HepG2 (cell line): ENCODE results near the gene AK3. TPM values are rescaled to one million over a fixed set of nuclear protein-coding genes. Genes with fewer than 3 reads are reported as not detected.

Experiments
- ATAD3A ChIP-seq: sonication (generic); formaldehyde crosslinking; IDR thresholded peaks from 2 replicates; pipeline ENCODE4 v1.4.0; 2020; ENCODE audit warnings: missing genetic modification reagents
- ATF7-NPFF ChIP-seq: sonication (generic); formaldehyde crosslinking; IDR thresholded peaks from 2 replicates; pipeline ENCODE4 v1.8.1; 2023; ENCODE audit warnings: mild to moderate bottlenecking, low read depth, missing genetic modification reagents, moderate library complexity
- BORCS8-MEF2B ChIP-seq: sonication (generic); formaldehyde crosslinking; IDR thresholded peaks from 2 replicates; pipeline ENCODE4 v1.8.0; 2022; ENCODE audit warnings: mild to moderate bottlenecking, missing genetic modification reagents
- HDAC2 ChIP-seq: sonication (generic); formaldehyde crosslinking; IDR thresholded peaks from 2 replicates; pipeline ENCODE4 v1.4.0; 2020; ENCODE audit warnings: missing genetic modification reagents
- KDM5A ChIP-seq: fragments of 200-600 bp; sonication (generic); IDR thresholded peaks from 2 replicates; pipeline ENCODE4 v1.7.0; 2018; ENCODE audit warnings: antibody characterized with exemption, mild to moderate bottlenecking, low read length, borderline replicate concordance
- NCOA2 ChIP-seq: sonication (generic); formaldehyde crosslinking; IDR thresholded peaks from 2 replicates; pipeline ENCODE4 v1.8.0; 2022; ENCODE audit warnings: inconsistent platforms
- SMARCC2 ChIP-seq: fragments of 450-650 bp; IDR thresholded peaks from 2 replicates; pipeline ENCODE4 v1.6.1; 2017; ENCODE audit warnings: antibody characterized with exemption, mild to moderate bottlenecking
- SNRNP70 ChIP-seq: fragments of 200-400 bp; formaldehyde crosslinking; IDR thresholded peaks from 2 replicates; pipeline ENCODE4 v1.6.1; 2017; ENCODE audit warnings: mild to moderate bottlenecking, low read depth, low read length, moderate library complexity
- SYNCRIP ChIP-seq: fragments of 200-400 bp; formaldehyde crosslinking; IDR thresholded peaks from 2 replicates; pipeline ENCODE4 v1.6.1; 2018; ENCODE audit warnings: mild to moderate bottlenecking, low read depth, low read length; ENCODE audit not compliant: insufficient read depth
- WIZ ChIP-seq: sonication (generic); formaldehyde crosslinking; IDR thresholded peaks from 2 replicates; pipeline ENCODE4 v1.5.1; 2020; ENCODE audit warnings: mild to moderate bottlenecking, missing genetic modification reagents
- ZBTB38 ChIP-seq: sonication (generic); formaldehyde crosslinking; IDR thresholded peaks from 2 replicates; pipeline ENCODE4 v1.5.1; 2020; ENCODE audit warnings: mild to moderate bottlenecking, missing genetic modification reagents
- ZKSCAN1 ChIP-seq: fragments of 150-350 bp; IDR thresholded peaks from 2 replicates; pipeline ENCODE4 v1.6.1; 2014; ENCODE audit warnings: low read length
- ZNF180 ChIP-seq: sonication (generic); formaldehyde crosslinking; IDR thresholded peaks from 2 replicates; pipeline ENCODE4 v1.4.0; 2020; ENCODE audit warnings: low read depth, missing genetic modification reagents, borderline replicate concordance
- ZNF552 ChIP-seq: sonication (generic); formaldehyde crosslinking; IDR thresholded peaks from 2 replicates; pipeline ENCODE4 v1.9.0; 2022; ENCODE audit warnings: missing genetic modification reagents, mild to moderate bottlenecking, borderline replicate concordance
- ZNF572 ChIP-seq: sonication (generic); formaldehyde crosslinking; IDR thresholded peaks from 2 replicates; pipeline ENCODE4 v1.5.1; 2020; ENCODE audit warnings: mild to moderate bottlenecking, missing genetic modification reagents
- ZNF605 ChIP-seq: sonication (generic); formaldehyde crosslinking; IDR thresholded peaks from 2 replicates; pipeline ENCODE4 v1.8.0; 2022; ENCODE audit warnings: mild to moderate bottlenecking, missing genetic modification reagents
- ZNF713 ChIP-seq: sonication (generic); formaldehyde crosslinking; IDR thresholded peaks from 2 replicates; pipeline ENCODE4 v1.4.0; 2020; ENCODE audit warnings: mild to moderate bottlenecking, missing genetic modification reagents
- polyA plus RNA-seq, 8 experiments: library from polyadenylated mRNA; depleted of rRNA in 3 of 8; stranded (reverse) in 7 of 8; unstranded in 1 of 8; fragments of >200 nt; fragmentation: Illumina TruSeq in 4 of 8; extraction: Trizol in 4 of 8; gene quantifications; 2 replicates each; pipeline versions ENCODE4 v1.2.1 to v1.2.3, GENCODE V29; 2011 to 2016; ENCODE audit warnings: low read depth in 4 of 8, missing spikeins in 1 of 8, mixed read lengths in 1 of 8; ENCODE audit not compliant: insufficient read depth in 1 of 8
- total RNA-seq, 5 experiments: library from RNA; depleted of rRNA; stranded (reverse); fragments of >200 nt; fragmentation: Illumina TruSeq; extraction: Trizol; gene quantifications; 2 replicates each; pipeline ENCODE4 v1.2.3, GENCODE V29; 2016; ENCODE audit warnings: low read depth in 1 of 5
- TF ChIP-seq, protein P1 (sequence below): sonication (generic); formaldehyde crosslinking; IDR thresholded peaks from 2 replicates; pipeline ENCODE4 v1.9.0; 2021; ENCODE audit warnings: missing genetic modification reagents, mild to moderate bottlenecking, borderline replicate concordance
- TF ChIP-seq, protein P2 (sequence below): IDR thresholded peaks from 2 replicates; pipeline ENCODE4 v1.6.1; 2016; ENCODE audit warnings: low read depth, borderline replicate concordance
- TF ChIP-seq, protein P3 (sequence below), 2 experiments: fragments of 450-650 bp in 1 of 2; sonication (generic) in 1 of 2; formaldehyde crosslinking; IDR thresholded peaks; 2 replicates each; pipeline versions ENCODE4 v1.5.0 to v1.8.0; 2020 to 2022; ENCODE audit warnings: mild to moderate bottlenecking in 1 of 2, missing genetic modification reagents in 1 of 2
- TF ChIP-seq, protein P4 (sequence below): sonication (generic); formaldehyde crosslinking; IDR thresholded peaks from 2 replicates; pipeline ENCODE4 v1.4.0; 2020; ENCODE audit warnings: missing genetic modification reagents, borderline replicate concordance

The AK3 gene
- total and polyA plus RNA-seq, 2 of the 13 experiments (the other 11 are each of a cell fraction or from before 2014, with no cell fraction given) = 76.8 to 109 TPM

DNA sequence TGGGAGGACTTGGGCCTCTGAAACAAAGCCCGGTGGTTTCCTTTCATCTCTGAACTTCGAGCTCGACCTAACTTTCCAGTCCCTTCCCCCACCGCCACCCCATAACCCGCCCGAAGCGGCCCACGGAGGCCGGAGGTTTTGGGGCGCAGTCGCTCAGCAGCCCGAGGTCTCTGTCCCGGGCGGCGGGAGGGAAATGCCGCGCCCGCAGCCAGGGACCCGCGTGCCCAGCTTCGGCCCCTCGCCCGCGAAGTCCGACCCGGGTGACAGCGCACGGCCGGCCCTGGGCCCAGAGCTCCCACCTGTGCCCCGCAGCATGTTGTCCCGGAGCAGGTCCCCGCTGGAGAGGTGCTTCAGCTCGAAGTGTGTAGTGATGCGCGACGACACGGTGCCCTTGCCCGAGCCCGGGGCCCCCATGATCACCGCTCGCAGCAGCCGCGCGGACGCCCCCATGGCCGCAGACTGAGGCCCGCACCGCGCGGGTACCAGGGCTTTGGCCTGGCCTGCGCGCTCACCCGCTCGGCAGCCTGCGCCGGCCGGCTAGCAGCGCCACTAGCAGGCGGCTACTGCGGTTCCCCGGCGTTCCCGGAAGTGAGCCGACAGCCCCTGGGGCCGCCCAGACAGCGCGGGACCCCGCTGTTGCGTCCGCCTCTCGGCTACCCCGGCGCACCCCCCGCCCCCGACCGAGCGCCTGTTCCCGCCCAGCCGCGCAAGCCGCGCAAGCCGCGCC is at the start of gene AK3 (continued):
- TF ChIP-seq, protein P1, sequence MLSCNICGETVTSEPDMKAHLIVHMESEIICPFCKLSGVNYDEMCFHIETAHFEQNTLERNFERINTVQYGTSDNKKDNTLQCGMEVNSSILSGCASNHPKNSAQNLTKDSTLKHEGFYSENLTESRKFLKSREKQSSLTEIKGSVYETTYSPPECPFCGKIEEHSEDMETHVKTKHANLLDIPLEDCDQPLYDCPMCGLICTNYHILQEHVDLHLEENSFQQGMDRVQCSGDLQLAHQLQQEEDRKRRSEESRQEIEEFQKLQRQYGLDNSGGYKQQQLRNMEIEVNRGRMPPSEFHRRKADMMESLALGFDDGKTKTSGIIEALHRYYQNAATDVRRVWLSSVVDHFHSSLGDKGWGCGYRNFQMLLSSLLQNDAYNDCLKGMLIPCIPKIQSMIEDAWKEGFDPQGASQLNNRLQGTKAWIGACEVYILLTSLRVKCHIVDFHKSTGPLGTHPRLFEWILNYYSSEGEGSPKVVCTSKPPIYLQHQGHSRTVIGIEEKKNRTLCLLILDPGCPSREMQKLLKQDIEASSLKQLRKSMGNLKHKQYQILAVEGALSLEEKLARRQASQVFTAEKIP (CRISPR knock-in tag) = no peak
- TF ChIP-seq, protein P2, sequence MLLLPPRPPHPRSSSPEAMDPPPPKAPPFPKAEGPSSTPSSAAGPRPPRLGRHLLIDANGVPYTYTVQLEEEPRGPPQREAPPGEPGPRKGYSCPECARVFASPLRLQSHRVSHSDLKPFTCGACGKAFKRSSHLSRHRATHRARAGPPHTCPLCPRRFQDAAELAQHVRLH (CRISPR knock-in tag) = peak; percentile 65; the same call in 1 of the 2 replicates
- TF ChIP-seq ATF7-NPFF (CRISPR knock-in tag) (peak; percentile 66), ZNF572 (CRISPR knock-in tag) (no peak), ATAD3A (0 out of 2 replicates have a peak, but pooled peaks have one; percentile 15), HDAC2 (CRISPR knock-in tag) (no peak; the same call in 1 of the 2 replicates), NCOA2 (CRISPR knock-in tag) (peak; percentile 48; the same call in 1 of the 2 replicates), ZNF552 (CRISPR knock-in tag) (peak; percentile 83; the same call in 1 of the 2 replicates), KDM5A (no peak; the same call in 1 of the 2 replicates), ZBTB38 (CRISPR knock-in tag) (no peak; the same call in 1 of the 2 replicates), SNRNP70 (no peak), BORCS8-MEF2B (CRISPR knock-in tag) (peak; percentile 58; the same call in 1 of the 2 replicates), ZNF605 (peak; percentile 74), ZKSCAN1 (no peak), WIZ (CRISPR knock-in tag) (no peak), SYNCRIP (no peak), ZNF180 (CRISPR knock-in tag) (0 out of 2 replicates have a peak, but pooled peaks have one; percentile 74), SMARCC2 (no peak), ZNF713 (CRISPR knock-in tag) (peak; percentile 37; the same call in 1 of the 2 replicates)
- TF ChIP-seq, protein P3, sequence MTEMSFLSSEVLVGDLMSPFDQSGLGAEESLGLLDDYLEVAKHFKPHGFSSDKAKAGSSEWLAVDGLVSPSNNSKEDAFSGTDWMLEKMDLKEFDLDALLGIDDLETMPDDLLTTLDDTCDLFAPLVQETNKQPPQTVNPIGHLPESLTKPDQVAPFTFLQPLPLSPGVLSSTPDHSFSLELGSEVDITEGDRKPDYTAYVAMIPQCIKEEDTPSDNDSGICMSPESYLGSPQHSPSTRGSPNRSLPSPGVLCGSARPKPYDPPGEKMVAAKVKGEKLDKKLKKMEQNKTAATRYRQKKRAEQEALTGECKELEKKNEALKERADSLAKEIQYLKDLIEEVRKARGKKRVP (CRISPR knock-in tag; IDR thresholded peaks at IDR 0.05) = peak in 1 of 2 experiments; percentile 27; a peak in 1 of 4 replicates
- TF ChIP-seq, protein P4, sequence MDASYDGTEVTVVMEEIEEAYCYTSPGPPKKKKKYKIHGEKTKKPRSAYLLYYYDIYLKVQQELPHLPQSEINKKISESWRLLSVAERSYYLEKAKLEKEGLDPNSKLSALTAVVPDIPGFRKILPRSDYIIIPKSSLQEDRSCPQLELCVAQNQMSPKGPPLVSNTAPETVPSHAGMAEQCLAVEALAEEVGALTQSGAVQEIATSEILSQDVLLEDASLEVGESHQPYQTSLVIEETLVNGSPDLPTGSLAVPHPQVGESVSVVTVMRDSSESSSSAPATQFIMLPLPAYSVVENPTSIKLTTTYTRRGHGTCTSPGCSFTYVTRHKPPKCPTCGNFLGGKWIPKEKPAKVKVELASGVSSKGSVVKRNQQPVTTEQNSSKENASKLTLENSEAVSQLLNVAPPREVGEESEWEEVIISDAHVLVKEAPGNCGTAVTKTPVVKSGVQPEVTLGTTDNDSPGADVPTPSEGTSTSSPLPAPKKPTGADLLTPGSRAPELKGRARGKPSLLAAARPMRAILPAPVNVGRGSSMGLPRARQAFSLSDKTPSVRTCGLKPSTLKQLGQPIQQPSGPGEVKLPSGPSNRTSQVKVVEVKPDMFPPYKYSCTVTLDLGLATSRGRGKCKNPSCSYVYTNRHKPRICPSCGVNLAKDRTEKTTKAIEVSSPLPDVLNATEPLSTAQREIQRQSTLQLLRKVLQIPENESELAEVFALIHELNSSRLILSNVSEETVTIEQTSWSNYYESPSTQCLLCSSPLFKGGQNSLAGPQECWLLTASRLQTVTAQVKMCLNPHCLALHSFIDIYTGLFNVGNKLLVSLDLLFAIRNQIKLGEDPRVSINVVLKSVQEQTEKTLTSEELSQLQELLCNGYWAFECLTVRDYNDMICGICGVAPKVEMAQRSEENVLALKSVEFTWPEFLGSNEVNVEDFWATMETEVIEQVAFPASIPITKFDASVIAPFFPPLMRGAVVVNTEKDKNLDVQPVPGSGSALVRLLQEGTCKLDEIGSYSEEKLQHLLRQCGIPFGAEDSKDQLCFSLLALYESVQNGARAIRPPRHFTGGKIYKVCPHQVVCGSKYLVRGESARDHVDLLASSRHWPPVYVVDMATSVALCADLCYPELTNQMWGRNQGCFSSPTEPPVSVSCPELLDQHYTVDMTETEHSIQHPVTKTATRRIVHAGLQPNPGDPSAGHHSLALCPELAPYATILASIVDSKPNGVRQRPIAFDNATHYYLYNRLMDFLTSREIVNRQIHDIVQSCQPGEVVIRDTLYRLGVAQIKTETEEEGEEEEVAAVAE (CRISPR knock-in tag) = peak; percentile 19; the same call in 1 of the 2 replicates
